KOPT-K1 (cell line): ENCODE data around the gene OPN5.

Experiments
- H3K27ac ChIP-seq: fragments of 200-600 bp; sonication (generic); 2 replicates; pipeline ENCODE4 v1.5.1; 2016; ENCODE audit warnings: antibody characterized with exemption, mild to moderate bottlenecking, low read depth, low read length; ENCODE audit not compliant: poor library complexity, severe bottlenecking
- H3K36me3 ChIP-seq: fragments of 200-600 bp; sonication (generic); 2 replicates; pipeline ENCODE4 v1.5.1; 2017; ENCODE audit warnings: antibody characterized with exemption, mild to moderate bottlenecking, low read length, moderate library complexity; ENCODE audit not compliant: insufficient read depth
- H3K9me3 ChIP-seq: fragments of 200-600 bp; sonication (generic); 2 replicates; pipeline ENCODE4 v1.5.1; 2017; ENCODE audit warnings: antibody characterized with exemption, low read length, mild to moderate bottlenecking; ENCODE audit not compliant: insufficient read depth, poor library complexity, severe bottlenecking

Gene OPN5

DNA sequence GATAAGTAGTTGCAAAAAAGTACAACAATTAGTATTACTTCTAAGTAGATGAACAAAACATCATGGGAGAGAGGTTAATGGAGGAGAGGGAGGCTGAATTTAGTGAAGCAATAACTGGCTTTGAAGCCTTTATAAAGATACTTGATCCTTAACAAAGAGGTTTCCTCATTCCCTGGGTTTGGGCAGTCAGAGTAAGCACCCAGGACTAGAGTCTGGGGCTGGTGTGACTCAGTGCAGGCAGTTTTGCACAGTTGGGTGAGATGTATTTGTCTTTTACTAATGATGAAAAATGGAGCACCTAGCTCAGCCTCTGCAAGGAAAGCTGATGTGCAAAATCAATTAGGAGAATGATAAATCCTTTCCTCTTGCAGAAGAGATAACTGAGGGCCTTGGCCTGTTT lies 11.8 kb upstream of the OPN5 start:
- no peaks in the 10 kb centered on the region for H3K9me3 ChIP-seq
- no peaks in the 10 kb centered on the region for H3K36me3 ChIP-seq
- H3K27ac ChIP-seq = no peak overlapping the region

DNA sequence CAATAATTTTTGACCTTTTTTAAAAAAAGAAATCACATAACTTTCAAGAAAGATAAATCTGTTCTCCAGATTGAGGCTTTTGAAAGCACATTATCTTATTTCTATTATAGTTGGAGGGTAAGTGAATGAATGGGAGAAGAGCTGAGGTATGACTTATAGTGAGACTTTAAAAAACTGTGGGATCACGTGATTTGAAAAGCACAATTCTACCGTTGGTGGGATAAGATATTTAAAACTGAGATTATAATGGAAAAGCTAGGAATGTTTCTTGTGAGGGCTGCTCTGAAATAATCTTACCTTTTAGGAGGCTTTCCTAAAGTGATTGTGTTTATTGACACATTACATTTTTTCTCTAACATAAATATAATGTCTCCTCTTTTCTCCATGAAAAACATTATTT lies 9.5 kb upstream of the OPN5 start:
- H3K9me3 ChIP-seq = no peaks in the 10 kb centered on the region
- no peaks in the 10 kb centered on the region for H3K36me3 ChIP-seq
- no peak overlapping the region for H3K27ac ChIP-seq

DNA sequence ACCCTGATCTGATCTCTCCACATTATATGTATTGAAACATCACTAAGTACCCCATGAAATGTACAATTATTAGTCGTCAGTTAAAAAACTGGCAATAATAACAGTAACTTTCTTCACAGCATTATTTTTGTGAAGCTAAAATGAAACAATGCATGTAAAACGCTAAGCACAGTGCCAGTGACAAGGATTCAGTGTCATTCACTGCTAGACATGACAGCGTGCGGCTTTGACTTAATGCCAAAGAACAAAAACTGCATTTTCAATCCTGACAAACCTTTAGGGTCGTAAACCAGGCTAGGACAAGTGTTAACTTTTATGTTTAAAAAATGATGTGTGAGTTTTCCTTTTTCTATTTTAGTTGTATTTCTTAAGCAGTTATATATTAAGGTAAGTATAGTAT lies 8.8 kb upstream of the OPN5 start:
- H3K36me3 ChIP-seq = no peaks in the 10 kb centered on the region
- H3K27ac ChIP-seq = no peak overlapping the region
- no peaks in the 10 kb centered on the region for H3K9me3 ChIP-seq

DNA sequence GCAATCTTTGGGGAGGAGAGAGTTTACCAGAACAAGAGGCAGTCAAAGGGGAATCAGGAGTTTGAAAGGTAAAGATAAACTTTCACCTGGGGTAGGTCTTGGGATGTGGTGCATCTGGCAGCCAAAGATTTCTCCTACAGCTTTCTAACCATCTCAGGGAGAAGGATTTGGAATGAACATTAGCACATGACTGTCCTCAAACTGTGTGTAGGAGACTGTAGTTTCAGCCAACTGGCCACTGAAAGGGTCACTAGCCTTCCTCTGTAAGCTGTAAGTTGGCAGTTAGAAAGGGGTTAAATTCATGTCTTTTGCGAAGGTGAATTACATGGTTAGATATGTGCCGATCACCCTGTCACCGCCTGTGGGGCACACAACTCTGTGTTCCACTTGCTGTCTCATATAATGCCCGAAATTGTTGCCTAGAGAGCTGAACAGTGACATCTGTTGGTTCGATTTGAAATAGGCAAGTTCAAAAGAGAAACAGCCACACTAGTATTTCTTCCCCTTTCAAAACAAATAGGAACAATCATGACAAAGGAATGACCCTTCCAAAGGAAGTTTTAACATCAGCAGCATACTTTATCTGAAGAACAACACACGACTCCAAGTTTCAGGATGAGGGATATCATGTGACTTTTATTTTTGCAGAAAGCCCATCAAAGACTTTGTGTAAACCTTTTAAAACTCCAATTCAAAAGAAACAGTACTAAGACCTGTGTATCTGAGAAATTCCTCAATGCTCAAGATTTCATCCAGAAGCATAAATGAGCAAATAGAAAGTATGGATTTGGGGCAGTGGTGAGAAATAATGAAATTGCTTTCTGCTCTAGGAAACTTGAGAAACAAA lies 1.1 kb upstream of the OPN5 start:
- H3K9me3 ChIP-seq = no peaks in the 10 kb centered on the region
- H3K36me3 ChIP-seq = no peaks in the 10 kb centered on the region
- no peak overlapping the region for H3K27ac ChIP-seq

DNA sequence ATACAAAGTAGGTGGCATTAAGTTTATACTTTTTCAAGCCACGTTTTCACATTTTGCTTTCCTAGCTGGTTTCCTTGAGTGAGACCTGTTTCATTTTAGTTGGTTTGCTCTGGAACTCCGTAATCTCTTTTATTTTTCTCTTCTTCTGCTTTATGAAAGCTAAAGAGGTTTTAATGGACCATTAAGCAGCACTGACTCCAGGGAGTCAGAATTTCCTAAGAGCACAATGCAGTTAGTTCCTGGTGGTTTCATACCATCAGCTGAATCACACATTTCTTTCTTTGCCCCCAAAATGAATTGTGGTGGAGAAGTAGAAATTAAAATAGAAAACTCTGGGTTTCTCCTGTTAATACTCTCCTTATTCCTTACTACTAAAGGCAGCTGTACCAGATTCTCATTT lies 3.4 kb downstream of the OPN5 start:
- Histone ChIP-seq H3K36me3 (no peaks in the 10 kb centered on the region), H3K27ac (no peak overlapping the region), H3K9me3 (no peaks in the 10 kb centered on the region)

DNA sequence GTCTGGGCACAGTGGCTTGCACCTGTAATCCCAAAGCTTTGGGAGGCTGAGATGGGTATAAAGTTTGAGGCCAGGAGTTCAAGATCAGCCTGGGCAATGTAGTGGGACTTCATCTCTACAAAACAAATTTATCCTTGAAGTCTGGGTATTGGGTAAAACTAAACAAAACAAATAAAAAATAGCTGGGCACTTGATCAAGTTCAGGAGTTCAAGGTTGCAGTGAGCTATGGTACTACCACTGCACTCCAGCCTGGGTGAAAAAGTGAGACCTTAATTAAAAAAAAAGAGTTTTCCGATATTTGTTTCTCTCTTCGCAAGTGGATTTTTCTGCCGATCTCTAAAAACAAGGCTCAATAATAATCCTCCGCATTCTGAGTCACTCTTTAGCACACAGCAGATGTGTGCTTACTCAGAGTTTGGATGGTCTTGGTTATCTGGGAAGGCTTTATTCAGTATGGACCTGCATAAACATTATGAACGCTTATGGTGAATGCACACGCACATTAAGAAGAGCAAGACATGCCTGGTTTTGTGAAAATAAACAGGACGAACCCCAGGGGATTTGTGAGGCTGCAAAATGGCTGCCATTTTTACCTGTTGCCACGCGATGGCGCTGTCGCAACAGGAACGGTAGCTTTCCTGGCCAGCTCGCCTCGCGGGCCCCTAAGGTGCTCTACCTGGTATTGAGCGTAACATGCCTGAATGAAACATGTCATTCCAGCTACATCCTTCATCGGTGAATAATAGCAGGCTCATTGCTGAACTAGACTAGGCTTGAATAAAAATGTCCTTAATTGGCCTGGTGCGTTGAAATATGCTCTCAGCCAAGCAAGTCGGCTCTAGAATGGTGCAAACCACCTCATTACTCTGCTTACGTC lies 6.0 kb downstream of the OPN5 start:
- H3K9me3 ChIP-seq = no peaks in the 10 kb centered on the region

DNA sequence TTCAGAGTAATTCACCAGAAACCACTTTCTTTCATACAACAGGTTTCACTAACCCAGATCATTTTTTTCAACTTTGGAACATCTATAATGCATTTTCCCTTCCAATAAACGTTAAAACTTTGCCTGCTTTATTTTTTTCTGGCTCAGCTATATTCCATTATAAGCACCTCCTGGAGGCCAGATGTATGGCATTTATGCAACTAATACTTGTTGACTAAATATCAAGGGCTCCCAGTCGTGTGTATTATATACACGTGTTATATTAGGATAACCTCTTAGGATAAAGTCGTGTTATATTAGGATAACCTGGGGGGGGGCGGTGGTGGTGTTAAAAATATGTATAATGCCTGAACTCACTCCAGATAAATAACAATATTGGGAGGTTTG lies 6.7 kb downstream of the OPN5 start:
- Histone ChIP-seq H3K36me3 (no peaks in the 10 kb centered on the region), H3K27ac (no peak overlapping the region), H3K9me3 (no peaks in the 10 kb centered on the region)

More for the DNA sequence above, 6.0 kb downstream of the OPN5 start:
- H3K36me3 ChIP-seq = no peaks in the 10 kb centered on the region
- no peak overlapping the region for H3K27ac ChIP-seq

DNA sequence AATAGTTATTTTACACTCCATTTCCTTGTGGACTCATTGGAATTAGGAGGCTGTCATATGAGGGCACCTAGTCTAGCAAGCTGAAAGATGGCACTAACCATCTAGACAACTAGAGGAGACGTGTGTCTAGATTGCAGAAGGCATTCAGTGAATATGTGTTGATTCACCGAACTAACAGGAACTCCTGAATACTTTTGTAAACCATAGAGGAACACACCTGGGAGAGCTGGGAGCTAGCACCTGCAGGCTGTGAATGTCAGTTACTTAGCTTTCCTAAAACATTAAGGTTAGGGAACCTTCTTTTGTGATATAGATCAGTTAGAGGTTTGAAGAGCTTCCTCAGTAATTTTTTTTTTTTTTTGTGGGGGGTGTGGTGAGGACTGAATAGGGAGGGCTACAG lies 7.7 kb downstream of the OPN5 start:
- no peaks in the 10 kb centered on the region for H3K9me3 ChIP-seq
- no peak overlapping the region for H3K27ac ChIP-seq

DNA sequence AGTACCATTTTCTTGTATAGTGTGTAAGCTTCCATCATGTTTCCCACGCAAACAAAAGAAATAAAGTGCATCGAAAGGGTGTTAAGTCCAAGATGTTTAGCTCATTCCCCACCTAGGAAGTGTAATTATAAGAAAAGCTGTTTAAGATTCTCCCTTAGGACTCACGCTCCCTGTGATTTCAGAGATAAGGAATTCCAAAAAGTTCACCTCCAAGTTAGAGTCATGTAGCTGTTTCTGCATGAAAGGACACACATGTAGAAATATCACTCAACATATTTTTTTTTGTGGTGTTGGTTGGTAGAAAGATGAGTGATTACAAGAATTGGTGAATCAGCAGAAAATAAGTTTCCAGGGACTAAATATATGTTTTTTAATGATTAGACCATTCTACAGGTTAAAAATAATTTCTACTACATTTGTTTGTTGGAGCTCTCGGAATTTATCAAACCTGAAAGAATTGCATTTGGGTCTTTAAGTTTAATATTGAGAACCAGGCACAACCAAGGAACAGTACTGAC lies 10.4 kb downstream of the OPN5 start:
- Histone ChIP-seq H3K27ac (no peak overlapping the region), H3K9me3 (no peaks in the 10 kb centered on the region), H3K36me3 (no peaks in the 10 kb centered on the region)

More for the DNA sequence above, 7.7 kb downstream of the OPN5 start:
- H3K36me3 ChIP-seq = no peaks in the 10 kb centered on the region

DNA sequence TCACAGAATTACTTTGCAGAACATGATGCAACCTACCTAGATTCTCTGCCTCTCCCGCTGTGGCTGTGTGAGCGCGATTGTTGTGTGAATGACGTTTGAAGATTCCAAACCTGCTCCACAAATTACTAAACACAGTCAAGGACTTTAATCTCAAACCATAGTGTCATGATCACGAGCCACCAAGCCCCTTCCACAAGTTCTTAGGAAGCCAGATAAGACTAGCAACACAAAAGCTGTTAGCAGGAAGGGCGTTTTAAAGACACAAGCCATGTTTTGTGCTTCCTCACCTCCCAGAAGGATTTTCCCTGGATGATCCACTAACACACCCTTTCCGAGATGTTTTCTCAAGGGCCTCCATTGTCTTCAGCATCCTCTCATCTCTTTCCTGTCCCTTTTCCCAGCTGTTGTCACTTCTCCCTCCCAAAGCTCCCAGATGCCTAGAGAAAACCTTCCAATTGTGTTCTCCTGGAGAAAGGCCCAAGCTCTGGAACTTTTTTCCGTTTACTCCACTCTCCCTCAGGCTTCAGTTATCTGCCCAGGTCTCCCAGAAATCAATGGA lies 12.8 kb downstream of the OPN5 start:
- H3K27ac ChIP-seq = no peak overlapping the region
- no peaks in the 10 kb centered on the region for H3K9me3 ChIP-seq
- no peaks in the 10 kb centered on the region for H3K36me3 ChIP-seq

DNA sequence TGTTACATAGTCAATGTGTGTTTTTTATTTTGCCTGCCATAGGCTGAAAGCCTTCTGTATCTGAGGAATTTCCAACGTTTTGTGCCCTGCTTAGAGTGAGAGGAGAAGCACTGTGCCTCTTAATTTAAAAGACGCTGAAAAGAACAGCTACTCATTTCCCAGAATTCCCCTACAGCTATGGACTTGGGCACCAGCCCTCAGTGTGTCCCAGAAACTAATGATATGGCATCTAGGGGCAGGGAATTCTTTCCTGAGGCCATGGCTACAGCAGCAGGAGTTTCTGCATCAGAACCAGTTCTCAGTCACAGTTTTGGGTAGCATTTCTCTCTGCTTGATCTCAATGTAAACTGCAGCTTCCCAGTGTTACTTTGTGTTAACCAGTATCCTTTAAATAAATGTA lies 20.2 kb downstream of the OPN5 start:
- Histone ChIP-seq H3K27ac (no peak overlapping the region), H3K36me3 (no peaks in the 10 kb centered on the region), H3K9me3 (no peaks in the 10 kb centered on the region)

DNA sequence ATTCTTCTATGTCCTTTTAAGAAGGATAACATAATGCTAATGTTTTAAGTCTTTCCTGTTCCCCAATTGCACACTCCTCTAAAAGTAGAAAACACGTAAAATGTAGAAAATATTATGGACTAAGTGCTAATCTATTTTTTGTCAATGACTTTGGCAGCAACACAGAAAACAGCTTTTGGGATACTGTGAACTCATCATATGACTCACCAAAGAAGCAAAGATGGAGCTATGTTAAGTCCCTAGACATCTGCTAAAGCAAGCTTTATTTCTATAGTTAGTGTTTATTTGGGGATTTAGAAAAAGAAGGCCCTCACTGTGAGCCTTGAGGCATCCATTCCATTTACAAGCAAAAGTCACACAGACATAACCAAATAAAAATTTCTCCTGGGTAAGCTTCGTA lies 23.0 kb downstream of the OPN5 start:
- Histone ChIP-seq H3K9me3 (no peaks in the 10 kb centered on the region), H3K27ac (no peak overlapping the region), H3K36me3 (no peaks in the 10 kb centered on the region)

DNA sequence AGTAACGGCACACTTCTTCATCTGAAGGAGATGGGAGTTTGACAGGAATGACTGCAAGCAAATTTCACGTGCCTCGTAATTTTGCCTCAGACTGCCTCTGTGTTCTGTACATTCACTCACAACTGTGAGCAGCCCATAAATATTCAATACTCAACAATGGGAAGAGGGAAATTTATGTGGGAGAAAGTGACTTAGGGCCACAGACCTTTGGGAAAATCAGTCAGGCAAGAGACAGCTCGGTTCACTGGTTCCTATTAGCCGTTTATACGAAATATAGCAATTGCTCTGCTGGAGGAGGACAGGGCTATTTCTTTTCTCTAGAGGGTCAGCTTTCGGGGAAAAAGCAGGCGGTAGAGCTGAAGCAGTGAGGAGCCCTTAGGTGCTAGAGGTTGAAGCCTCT lies 28.0 kb downstream of the OPN5 start:
- Histone ChIP-seq H3K36me3 (no peaks in the 10 kb centered on the region), H3K9me3 (no peaks in the 10 kb centered on the region), H3K27ac (no peak overlapping the region)

DNA sequence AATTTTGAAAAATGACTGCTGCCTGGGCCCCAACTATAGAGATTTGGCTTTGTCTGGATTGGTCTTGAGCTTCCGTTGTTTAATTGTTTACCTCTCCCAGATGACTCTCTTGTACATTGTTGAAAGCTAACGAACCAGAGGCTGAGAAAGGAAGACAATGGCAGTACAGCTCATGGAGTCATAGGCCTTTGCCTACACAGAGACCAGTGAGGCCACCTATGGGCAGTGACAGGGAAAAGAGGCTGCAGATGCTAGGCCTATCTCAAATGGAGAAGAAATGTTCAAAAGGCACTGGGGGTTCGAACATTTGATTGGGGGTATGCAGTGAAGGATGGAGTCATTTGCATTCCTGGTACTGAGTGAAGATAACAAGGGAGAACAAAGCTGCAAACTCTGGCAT lies 29.1 kb downstream of the OPN5 start:
- Histone ChIP-seq H3K9me3 (no peaks in the 10 kb centered on the region), H3K36me3 (no peaks in the 10 kb centered on the region), H3K27ac (no peak overlapping the region)

DNA sequence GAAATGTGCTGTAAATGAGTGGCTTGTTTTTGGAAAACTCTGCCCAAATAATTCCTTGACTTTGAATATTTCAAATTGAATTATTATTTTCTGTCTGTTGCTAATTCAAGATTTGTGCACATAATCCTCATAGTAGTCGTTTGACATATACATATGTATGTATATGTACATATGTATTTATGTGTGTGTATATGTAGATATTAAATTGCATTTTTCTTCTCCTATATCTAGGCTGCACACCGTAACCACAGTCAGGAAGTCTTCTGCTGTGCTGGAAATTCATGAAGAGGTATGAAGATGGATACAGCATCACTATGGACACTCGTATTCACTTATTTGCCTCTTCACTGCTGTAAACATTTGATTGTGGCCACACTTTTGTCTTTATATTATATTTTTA lies 29.6 kb downstream of the OPN5 start:
- no peak overlapping the region for H3K27ac ChIP-seq
- no peaks in the 10 kb centered on the region for H3K36me3 ChIP-seq
- H3K9me3 ChIP-seq = no peaks in the 10 kb centered on the region
